Transverse colon (tissue), 4 donors: ENCODE measurements around the gene MYD88.

Experiments
- POLR2A ChIP-seq: fragments of 450-650 bp; IDR thresholded peaks from one replicate; pipeline ENCODE4 v1.6.1; 2016; ENCODE audit warnings: antibody characterized with exemption, mild to moderate bottlenecking, moderate library complexity
- POLR2AphosphoS5 ChIP-seq, 3 donors: sonication (generic); formaldehyde crosslinking; IDR thresholded peaks; one replicate each; pipeline ENCODE4 v1.6.1; 2016; ENCODE audit warnings: antibody characterized with exemption in 3 of 3
- TF ChIP-seq, protein P1 (sequence below), 5 experiments: fragments of 200-600 bp in 3 of 5; fragments of 450-650 bp in 2 of 5; sonication (generic) in 3 of 5; IDR thresholded peaks; 1 replicate in 2 of 5; 2 replicates in 3 of 5; pipeline ENCODE4 v1.5.1; 2016 to 2017; ENCODE audit warnings: antibody characterized with exemption in 5 of 5, inconsistent platforms in 3 of 5, mild to moderate bottlenecking in 2 of 5, moderate library complexity in 1 of 5

DNA sequence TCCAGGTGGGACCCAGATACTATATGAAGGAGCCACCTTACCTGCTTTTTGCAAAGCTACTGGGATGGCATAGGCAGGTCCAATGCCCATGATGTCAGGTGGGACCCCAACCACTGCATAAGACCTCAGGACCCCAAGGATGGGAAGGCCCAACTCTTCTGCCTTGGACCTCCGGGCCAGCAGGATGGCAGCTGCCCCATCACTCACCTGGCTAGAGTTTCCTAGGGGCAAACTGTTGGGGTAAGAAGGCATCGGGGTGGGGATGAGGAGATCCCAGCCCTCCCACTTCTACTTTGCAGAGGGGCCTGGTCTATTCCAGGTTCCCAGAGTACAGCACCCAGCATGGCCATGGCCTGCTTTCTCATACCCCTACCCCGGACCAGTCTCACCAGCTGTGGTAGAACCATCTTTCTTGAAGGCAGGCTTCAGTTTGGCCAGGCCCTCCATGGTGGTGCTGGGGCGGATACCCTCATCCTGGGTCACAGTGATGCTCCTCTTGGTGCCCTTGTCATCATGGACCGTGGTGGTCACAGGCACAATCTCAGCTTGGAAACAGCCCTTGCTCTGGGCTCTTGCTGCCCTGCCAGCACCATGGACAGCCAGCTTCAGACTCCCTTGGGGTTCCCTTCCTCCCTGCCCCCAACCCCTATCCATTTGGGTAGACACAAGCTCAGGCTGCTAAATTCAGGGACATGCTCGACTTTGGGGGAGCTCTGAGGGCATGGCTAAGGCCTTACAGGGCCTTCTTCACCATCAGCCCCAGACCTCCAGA lies 12.2 kb upstream of the MYD88 start:
- TF ChIP-seq POLR2A (no peak), POLR2AphosphoS5 (IDR thresholded peaks at IDR 0.05) (no peak)
- TF ChIP-seq, protein P1, sequence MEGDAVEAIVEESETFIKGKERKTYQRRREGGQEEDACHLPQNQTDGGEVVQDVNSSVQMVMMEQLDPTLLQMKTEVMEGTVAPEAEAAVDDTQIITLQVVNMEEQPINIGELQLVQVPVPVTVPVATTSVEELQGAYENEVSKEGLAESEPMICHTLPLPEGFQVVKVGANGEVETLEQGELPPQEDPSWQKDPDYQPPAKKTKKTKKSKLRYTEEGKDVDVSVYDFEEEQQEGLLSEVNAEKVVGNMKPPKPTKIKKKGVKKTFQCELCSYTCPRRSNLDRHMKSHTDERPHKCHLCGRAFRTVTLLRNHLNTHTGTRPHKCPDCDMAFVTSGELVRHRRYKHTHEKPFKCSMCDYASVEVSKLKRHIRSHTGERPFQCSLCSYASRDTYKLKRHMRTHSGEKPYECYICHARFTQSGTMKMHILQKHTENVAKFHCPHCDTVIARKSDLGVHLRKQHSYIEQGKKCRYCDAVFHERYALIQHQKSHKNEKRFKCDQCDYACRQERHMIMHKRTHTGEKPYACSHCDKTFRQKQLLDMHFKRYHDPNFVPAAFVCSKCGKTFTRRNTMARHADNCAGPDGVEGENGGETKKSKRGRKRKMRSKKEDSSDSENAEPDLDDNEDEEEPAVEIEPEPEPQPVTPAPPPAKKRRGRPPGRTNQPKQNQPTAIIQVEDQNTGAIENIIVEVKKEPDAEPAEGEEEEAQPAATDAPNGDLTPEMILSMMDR (IDR thresholded peaks at IDR 0.05), result no peak
